ENCODE results near the gene MEGF11.
"Not testable (repeated sequence)": the region's sequence is repeated elsewhere in the genome, so short reads cannot be mapped to it uniquely, and the experiment has no call there.

MEGF11 gene

DNA sequence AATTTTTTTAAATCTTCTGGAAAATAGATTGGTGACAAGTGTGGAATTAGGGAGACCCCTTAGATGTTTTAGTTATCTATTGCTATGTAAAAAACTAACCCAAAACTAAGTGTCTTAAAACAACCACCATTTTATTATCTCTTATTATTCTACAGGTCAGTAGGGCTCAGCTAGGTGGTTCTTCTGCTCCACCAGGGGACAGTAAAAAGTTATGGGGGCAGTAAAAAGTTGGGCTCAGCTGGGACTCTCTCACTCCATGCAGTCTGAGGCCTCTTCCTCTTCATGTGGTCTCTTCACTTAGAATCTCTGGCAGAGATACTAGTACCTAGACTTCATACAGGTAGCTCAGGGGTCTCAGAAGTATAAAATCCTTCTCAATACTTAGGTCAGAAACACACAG is 21.8 kb upstream of the MEGF11 start:
- no peak for DNase-seq

GRCh38 chr15:66270932-66271331 is 17.4 kb upstream of the MEGF11 start:
- DNase-seq, result no peak

DNA sequence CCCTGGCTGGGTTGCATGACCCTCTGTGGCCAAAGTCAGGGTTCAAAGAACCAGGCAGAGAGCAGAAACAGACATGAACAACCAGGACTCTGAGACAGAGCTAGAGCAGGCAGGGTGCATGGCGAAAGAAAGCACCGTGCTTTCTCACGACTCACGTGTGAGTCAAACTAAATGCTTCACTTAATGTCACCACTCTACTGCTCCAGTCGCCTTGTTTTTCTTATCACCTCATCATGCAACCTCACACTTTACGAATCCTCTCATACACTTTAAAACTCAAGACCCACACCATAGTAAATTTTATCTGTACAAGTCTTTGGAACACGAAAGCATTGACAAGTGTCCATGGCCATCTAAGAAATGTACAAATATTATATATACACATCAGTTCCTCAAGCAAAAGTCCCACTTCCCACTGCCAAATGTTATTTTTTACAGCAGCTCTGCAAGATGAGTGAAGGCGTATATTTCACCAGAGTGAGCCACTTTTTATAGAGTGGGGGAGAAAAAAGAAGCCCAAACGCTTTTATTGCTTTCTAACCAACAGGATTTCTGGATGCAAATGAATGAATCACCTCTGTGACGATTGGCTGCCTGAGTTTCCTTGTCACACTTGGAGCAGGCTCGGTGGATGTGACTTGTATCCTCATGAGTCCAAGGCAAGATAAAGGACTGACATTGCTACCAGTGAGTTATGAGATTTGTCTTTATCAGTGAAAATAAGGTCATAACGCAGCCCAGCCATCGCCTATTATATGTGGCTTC is 16.0 kb upstream of the MEGF11 start:
- peak; percentile 69 for DNase-seq

DNA sequence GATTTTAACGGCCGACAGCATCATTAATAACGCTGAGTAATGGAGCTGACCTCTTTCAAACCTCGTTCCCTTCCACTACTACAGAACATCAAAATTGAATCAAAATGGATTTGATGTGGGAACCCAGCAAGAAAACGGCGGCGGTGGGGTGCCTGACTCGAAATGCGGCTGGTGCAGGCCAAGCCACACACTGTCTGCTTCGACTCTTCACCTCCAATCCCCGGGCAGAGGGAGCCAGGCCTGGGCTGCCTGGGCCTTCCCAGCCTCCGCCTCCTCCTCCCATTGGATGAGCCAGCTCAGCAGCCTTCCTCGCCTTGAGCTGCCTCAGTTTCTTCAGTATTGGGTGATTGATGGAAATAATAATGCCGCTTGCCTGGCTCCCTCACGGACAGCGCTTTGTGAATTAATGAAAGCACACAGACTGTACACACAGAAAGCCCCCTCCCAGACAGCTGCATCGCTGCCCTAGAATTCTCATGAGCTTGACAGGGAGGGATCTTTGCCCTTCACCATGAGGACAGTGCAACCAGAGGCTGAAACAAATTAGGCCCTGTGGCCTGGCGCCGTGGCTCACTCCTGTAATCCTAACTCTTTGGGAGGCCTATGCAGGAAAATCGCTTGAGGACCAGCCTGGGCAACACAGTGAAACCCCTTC is 11.4 kb upstream of the MEGF11 start:
- no peak for DNase-seq

DNA sequence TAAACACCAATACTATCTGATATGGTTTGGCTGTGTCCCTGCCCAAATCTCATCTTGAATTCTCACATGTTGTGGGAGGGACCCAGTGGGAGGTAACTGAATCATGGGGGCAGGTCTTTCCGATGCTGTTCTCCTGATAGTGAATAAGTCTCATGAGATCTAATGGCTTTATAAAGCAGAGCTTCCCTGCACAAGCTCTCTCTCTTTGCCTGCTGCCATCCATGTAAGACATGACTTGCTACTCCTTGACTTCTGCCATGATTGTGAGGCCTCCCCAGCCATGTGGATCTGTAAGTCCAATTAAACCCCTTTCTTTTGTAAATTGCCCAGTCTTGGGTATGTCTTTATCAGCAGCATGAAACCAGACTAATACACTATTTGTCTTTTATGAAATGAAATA is 9.3 kb upstream of the MEGF11 start:
- not testable (repeated sequence) for DNase-seq

DNA sequence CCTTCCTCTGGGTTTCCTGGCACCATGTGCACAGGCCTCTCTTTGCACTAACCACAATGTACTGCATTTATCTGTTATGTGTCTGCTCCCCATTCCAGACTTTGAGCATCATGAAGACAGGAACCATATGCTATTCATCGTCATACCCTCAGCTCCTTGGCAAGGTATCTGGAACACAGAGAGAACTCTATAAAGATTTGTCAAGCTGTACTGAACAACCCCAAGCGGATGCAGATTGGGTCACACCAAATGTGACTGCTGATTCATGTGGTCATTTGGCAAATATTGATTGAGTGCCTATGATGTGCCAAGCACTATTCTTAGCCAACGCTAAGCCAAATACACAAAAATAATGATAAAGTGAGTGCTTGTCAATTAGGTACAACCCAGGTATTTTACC is 7.5 kb upstream of the MEGF11 start:
- no peak for DNase-seq

DNA sequence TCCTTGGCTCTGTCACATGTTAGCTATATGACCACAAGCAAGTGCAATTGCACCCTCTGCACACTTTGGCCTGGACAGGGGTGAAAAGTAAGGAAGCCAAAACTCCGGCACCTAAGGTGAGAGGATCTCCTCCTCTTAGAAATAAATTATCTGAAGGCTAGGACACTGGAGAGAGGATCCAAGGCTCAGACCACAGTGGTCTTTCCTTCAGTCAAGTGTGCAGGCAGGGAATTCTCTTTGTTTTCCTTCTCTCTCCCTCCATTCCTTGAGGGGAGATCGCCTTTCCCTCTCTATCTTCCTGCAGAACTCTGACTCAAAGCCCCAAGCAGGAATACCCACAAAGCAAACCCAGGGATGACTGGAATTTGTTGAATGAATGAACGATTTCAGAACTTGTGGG is 3.1 kb upstream of the MEGF11 start:
- no peak for DNase-seq

DNA sequence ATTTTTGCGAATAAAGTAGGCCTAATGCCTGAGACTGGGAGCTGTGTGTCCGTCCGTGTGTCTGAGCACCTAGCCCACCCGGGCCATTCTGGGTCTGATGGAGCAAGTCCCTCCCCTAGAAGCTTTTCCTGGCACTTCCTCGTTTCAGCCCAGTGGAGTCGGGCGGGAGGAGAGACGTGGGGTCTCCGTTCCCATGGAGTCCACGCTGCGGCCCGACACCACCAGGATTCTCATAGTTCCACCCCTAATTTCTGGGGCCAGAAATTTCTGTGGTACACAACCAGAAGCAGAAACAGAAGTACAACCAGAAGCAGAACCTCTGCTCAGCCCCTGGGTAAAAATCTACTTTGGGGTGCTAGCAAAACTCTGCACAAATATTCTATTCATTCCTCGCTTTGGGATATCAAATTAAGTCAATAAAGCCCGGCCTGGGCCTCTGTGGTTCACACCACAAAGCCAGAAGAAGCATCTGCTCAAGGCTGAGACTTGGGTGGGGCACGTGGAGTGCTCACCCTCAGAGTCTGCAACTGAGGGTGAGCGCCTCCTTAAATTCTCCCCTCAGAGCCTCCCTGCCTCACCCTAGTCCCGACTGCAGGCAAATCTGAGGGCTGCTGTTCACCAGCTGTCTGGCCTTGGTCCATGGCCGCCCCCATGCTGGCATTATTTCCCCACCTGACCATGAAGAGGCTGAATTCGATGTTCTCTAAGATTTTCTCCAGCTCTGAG is 1.6 kb upstream of the MEGF11 start:
- no peak for DNase-seq

DNA sequence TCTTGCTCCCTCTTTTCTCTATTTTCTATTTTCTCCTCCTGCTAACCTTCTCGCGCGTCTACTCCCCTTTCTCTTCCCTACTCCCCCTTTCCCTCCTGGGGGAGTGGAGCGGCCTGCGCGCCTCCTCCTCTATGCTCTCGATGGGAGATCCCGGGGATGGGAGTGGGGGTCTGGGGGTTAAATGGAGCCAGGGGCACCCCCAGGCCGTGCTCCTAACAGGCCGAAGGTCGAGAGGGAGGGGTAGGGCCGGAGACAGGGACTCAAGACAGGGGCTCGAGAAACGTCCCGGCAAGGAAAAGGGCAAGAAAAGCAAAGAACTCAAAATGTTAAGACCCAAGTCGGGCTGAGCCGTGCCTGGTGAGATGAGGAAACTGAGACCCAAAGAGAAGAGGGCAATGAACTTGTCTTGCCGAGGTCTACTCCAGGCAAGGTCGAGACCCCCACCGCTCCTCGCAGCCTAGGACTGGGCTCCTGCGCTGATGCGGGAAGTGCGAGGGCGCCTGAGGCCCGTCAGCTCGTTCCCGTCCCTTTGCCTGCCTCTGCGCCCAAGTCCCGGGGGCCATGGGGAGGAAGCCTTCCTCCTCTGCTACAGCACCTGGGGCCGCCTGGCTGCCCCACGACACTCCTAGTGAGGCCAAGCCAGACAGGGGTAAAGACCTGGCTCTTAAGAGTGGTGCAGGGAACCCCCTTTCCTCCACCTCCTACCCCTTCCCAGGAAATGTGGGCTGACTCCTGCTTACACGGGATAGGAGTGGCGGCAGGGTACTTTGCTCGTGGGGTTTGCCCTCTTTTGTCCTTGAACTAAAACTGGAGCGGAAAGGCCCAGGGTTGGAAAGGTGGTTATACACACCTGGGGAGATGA is 770 bp upstream of the MEGF11 start:
- DNase-seq, result no peak

GRCh38 chr15:66252685-66253417 is 699 bp downstream of the MEGF11 start:
- peak; percentile 45 for DNase-seq

- DNase-seq, result peak; percentile 61
Observed at GRCh38 chr15:66251790-66252684, 1.5 kb downstream of the MEGF11 start.

GRCh38 chr15:66251065-66251789 is 2.3 kb downstream of the MEGF11 start:
- DNase-seq, result no peak

DNA sequence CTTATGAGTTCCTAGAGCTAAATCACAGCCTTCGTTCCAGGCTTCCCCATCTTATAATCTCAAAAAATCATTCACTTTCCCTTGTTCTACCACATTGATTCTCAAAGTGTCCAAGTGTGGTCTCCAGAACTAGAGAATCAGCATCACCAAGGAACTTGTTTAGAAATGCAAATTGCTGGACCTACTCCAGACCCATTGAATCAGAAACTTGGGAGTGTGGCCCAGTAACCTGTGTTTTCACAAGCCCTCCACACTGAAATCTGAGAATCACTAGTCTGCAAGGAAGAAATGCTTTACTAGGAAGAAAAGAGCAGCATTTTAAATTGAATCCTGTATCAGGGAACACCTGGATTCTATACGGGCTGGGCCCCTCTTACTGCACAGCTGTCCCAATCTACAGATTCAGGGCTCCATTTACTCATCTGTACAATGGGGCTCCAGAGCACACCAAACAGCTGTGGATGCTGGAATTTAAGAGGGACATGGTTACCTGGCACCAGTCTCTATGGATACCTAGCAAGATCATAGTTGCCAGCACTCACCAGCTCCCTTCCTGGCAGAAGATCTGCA is 3.9 kb downstream of the MEGF11 start:
- DNase-seq, result no peak

DNA sequence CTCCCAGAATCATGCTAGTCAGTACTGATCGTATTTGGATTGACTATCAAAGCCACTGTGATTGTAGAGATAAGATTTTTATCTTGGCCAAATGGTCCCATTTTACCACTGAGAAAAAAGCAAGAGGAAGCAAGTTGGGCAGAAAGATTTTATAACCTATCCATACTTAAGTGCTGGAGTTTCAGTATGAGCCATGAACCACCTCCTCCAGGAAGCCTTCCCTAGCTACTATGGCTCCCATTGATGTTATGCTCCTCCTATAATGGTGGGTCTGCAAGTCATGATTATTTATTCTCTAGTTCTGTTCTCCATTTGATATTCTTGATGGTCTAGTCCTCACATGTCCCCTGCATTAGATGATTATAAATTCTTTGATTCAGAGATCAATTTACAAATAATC is 6.6 kb downstream of the MEGF11 start:
- no peak for DNase-seq

- not testable (repeated sequence) for DNase-seq
Observed at GRCh38 chr15:66245832-66246231, 7.7 kb downstream of the MEGF11 start.

GRCh38 chr15:66241908-66242285 is 11.7 kb downstream of the MEGF11 start:
- DNase-seq, result no peak

- no peak for DNase-seq
Observed at GRCh38 chr15:66241087-66241907, 12.3 kb downstream of the MEGF11 start.

DNA sequence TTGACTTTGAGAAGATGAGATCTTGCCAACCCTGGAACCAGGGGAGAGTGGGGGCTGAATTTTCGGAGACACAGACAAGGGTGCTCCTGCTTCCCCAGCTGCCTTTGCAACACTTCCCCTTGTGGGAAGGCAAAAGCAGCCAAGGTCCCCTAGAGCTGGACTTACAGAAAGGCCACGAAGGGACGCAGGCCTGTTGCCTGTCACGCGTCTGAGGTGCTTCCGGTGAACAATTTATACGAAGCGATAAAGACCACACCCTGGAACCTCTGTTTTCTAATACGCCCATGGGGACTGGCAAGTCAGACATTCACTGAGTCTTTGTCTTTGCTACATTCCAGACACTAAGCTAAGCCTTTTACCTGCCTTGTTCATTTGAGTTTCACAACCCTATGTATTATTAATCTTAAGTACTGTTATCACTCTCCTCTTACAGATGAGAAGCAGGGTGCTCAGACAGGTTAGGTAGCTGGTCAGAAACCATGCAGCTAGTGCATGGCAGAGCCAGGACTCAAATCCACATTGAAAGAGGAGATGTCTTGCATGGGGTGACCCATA is 13.2 kb downstream of the MEGF11 start:
- no peak for DNase-seq

GRCh38 chr15:66239514-66239913 is 14.0 kb downstream of the MEGF11 start:
- DNase-seq, result no peak

Measured in NCI-H146 (cell line).